HG03139 (cell line): ENCODE measurements around the gene PGBD2.
A peak's percentile ranks its signal among the peaks of the same experiment; 100 is the strongest.
"Not testable (repeated sequence)": the region's sequence is repeated elsewhere in the genome, so short reads cannot be mapped to it uniquely, and the experiment has no call there.

Experiments
- ATAC-seq: cut with Tn5 transposase; IDR thresholded peaks from one replicate; pipeline ENCODE4 v1.9.1; 2021; ENCODE audit not compliant: unreplicated experiment

Gene PGBD2

GRCh38 chr1:248886237-248886895, 19.7 kb upstream of the PGBD2 start:
- ATAC-seq, result no peak

- not testable (repeated sequence) for ATAC-seq
These were observed 16.2 kb upstream of the PGBD2 start for GRCh38 chr1:248889914-248890243.

GRCh38 chr1:248890549-248891498, 15.2 kb upstream of the PGBD2 start:
- no peak for ATAC-seq

GRCh38 chr1:248891758-248892157, 14.3 kb upstream of the PGBD2 start:
- ATAC-seq, result no peak

- ATAC-seq, result no peak
These were observed 13.4 kb upstream of the PGBD2 start for GRCh38 chr1:248892590-248892989.

GRCh38 chr1:248894837-248895236, 11.2 kb upstream of the PGBD2 start:
- ATAC-seq, result no peak

- ATAC-seq, result no peak
These were observed 8.4 kb upstream of the PGBD2 start for GRCh38 chr1:248897412-248898337.

GRCh38 chr1:248900637-248901036, 5.4 kb upstream of the PGBD2 start:
- no peak for ATAC-seq

GRCh38 chr1:248901578-248901977, 4.5 kb upstream of the PGBD2 start:
- ATAC-seq, result no peak

GRCh38 chr1:248904437-248905216, 1.4 kb upstream of the PGBD2 start:
- ATAC-seq, result no peak

GRCh38 chr1:248905662-248906008, 400 bp upstream of the PGBD2 start:
- ATAC-seq, result no peak

GRCh38 chr1:248906753-248907661, 972 bp downstream of the PGBD2 start:
- ATAC-seq, result peak; percentile 10

GRCh38 chr1:248910761-248911160, 4.7 kb downstream of the PGBD2 start:
- ATAC-seq, result no peak

- no peak for ATAC-seq
These were observed 7.9 kb downstream of the PGBD2 start for GRCh38 chr1:248913933-248914332.

GRCh38 chr1:248914796-248915381, 8.9 kb downstream of the PGBD2 start:
- ATAC-seq, result no peak

- no peak for ATAC-seq
These were observed 12.1 kb downstream of the PGBD2 start for GRCh38 chr1:248918131-248918530.

GRCh38 chr1:248923352-248924338, 17.6 kb downstream of the PGBD2 start:
- ATAC-seq, result no peak
